ENCODE results near the gene GAREM2. TPM values are rescaled to one million over a fixed set of nuclear protein-coding genes. Genes with fewer than 3 reads are reported as not detected.

The GAREM2 gene
- total RNA-seq: 1 to 10 TPM in 5 of 7 donors, under 1 TPM in 2; 0.69 to 2.9 (median 2.0) TPM
- polyA plus RNA-seq: 1 to 10 TPM in 2 of 3 donors, under 1 TPM in 1; 0.62 to 6.3 (median 1.1) TPM
- long read RNA-seq, donor 1, full-length matches to known transcripts: 1 of 1 reads
- long read RNA-seq, donor 1, partial matches to known transcripts: 0 of 1 reads
- long read RNA-seq, donor 1, other reads (novel, unspliced or antisense): 0 of 1 reads
- long read RNA-seq, donor 2: 0 reads

GRCh38 chr2:26172871-26173775 is at the start of gene GAREM2:
Gene GAREM2 (plus strand): TSS chr2:26173088. CDS start chr2:26173221, 133 bp downstream.
- 1 to 4% (median 1%) methylated on average over 8 to 98 of the region's 102 CpGs for WGBS, 5 donors
- H3K9me3 ChIP-seq: no peaks in the 10 kb centered on the region
- H3K4me1 ChIP-seq: peaks cover 5 to 27% (median 18%) of the 10 kb centered on the region in 6 donors
- H3K27me3 ChIP-seq (replicated peaks in 1 of 7): peaks cover 0 to 59% (median 29%) of the 10 kb centered on the region in 7 donors
- no peak for DNase-seq
- no peaks in the 10 kb centered on the region for H3K36me3 ChIP-seq
- TF ChIP-seq POLR2A (IDR thresholded peaks at IDR 0.05) (no peak), POLR2AphosphoS5 (IDR thresholded peaks at IDR 0.05) (no peak), CTCF (IDR thresholded peaks at IDR 0.05 in 8 of 11, conservative IDR thresholded peaks at IDR 0.05 in 3 of 11) (no peak)
- intact Hi-C loops (cut with DNase I; ENCODE audit: low total_unique reads): no loop called here
- H3K27ac ChIP-seq: no peak within 1 kb of the TSS
- H3K4me3 ChIP-seq: peak within 1 kb of the TSS in 7 of 8 donors; percentile 15 to 70 (median 44)

DNA sequence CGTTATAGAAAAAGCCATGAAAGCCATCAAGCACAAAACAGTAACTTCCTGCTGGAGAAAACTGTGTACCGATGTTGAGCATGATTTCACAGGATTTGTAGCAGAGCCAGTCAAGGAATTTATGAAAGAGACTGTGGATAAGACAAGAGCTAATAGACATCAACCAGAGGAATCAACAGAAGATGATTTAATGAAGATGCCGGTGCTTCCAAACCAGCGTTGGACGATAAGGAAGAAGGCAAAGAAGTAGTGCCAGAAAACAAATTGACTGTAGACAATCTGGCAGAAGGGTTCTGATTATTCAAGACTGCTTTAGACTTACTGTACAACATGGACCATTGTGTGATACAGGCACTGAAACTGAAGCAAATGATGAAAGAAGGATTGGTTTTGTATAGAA is 49.5 kb upstream of the GAREM2 start:
- H3K4me1 ChIP-seq: peaks cover 0 to 27% (median 6%) of the 10 kb centered on the region in 6 donors
- 85 to 92% (median 90%) methylated on average over 5 of the region's 5 CpGs for WGBS, 5 donors
- H3K27ac ChIP-seq: no peak overlapping the region
- no peaks in the 10 kb centered on the region for H3K27me3 ChIP-seq (replicated peaks in 1 of 7)
- no peak overlapping the region for H3K4me3 ChIP-seq
- intact Hi-C loops (cut with DNase I; ENCODE audit: low total_unique reads): no loop called here
- TF ChIP-seq CTCF (IDR thresholded peaks at IDR 0.05 in 8 of 11, conservative IDR thresholded peaks at IDR 0.05 in 3 of 11) (no peak), POLR2A (IDR thresholded peaks at IDR 0.05) (no peak), POLR2AphosphoS5 (IDR thresholded peaks at IDR 0.05) (no peak)
- peaks cover 0 to 55% (median 10%) of the 10 kb centered on the region in 6 donors for H3K36me3 ChIP-seq
- DNase-seq: no peak
- H3K9me3 ChIP-seq: no peaks in the 10 kb centered on the region

DNA sequence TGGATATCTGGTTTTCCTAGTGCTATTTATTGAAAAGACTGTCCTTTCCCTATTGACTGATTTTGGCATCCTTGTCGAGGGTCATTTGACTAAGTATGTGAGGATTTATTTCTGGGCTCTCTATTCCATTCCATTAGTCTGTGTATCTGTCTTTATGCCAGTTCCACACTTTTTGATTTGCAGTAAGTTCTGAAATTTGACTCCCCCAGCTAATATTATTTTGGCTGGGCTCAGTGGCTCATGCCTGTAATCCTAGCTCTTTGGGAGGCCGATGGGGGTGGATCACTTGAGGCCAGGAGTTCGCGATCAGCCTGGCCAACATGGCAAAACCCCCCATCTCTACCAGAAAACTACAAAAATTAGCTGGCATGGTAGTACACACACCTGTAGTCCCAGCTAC is 46.8 kb upstream of the GAREM2 start:
- Histone ChIP-seq H3K27ac (no peak overlapping the region), H3K4me1 (peaks cover 0 to 27% (median 6%) of the 10 kb centered on the region in 6 donors), H3K27me3 (replicated peaks in 1 of 7) (no peaks in the 10 kb centered on the region), H3K4me3 (no peak overlapping the region), H3K9me3 (no peaks in the 10 kb centered on the region), H3K36me3 (peaks cover 0 to 53% (median 17%) of the 10 kb centered on the region in 6 donors)
- intact Hi-C loops (cut with DNase I; ENCODE audit: low total_unique reads): no loop called here
- no peak for DNase-seq
- TF ChIP-seq POLR2A (IDR thresholded peaks at IDR 0.05) (no peak), POLR2AphosphoS5 (IDR thresholded peaks at IDR 0.05) (no peak), CTCF (IDR thresholded peaks at IDR 0.05 in 8 of 11, conservative IDR thresholded peaks at IDR 0.05 in 3 of 11) (no peak)
- WGBS, 5 donors: 85 to 100% (median 92%) methylated on average over 4 of the region's 4 CpGs

DNA sequence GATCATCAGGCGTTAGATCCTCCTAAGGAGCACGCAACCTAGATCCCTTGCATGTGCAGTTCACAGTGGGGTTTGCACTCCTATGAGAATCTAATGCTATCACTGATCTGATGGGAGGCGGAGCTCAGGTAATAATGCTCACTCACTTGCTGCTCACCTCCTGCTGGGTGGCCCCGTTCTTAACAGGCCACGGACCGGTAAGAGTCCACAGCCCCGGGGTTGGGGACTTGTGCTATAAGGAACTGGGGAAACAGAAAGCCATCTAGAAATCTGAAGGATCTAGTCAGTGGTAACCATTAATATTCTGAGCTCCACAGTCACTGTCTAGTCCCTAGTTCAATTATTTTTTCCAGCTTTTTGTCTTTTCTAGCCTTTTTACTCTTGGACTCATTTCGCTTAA is 44.7 kb upstream of the GAREM2 start:
- WGBS, 5 donors: 96 to 99% (median 97%) methylated on average over 7 to 8 of the region's 8 CpGs
- Histone ChIP-seq H3K4me3 (no peak overlapping the region), H3K27ac (no peak overlapping the region), H3K27me3 (replicated peaks in 1 of 7) (no peaks in the 10 kb centered on the region), H3K36me3 (peaks cover 0 to 66% (median 20%) of the 10 kb centered on the region in 6 donors), H3K4me1 (peaks cover 0 to 16% (median 3%) of the 10 kb centered on the region in 6 donors), H3K9me3 (no peaks in the 10 kb centered on the region)
- intact Hi-C loops (cut with DNase I; ENCODE audit: low total_unique reads): no loop called here
- TF ChIP-seq POLR2A (IDR thresholded peaks at IDR 0.05) (no peak), POLR2AphosphoS5 (IDR thresholded peaks at IDR 0.05) (no peak), CTCF (IDR thresholded peaks at IDR 0.05 in 8 of 11, conservative IDR thresholded peaks at IDR 0.05 in 3 of 11) (no peak)
- DNase-seq: no peak
